Mononuclear cell (primary cell): ENCODE results near the gene GABRR2. TPM values are rescaled to one million over a fixed set of nuclear protein-coding genes. Genes with fewer than 3 reads are reported as not detected.

Experiments used
- total RNA-seq: library from RNA; depleted of rRNA; stranded (reverse); fragments of >200 nt; gene quantifications from one replicate; pipeline ENCODE4 v1.2.3, GENCODE V29; 2012

The GABRR2 gene
- total RNA-seq, 1 donor, result 0.63 TPM

Other genes with a start within 250 kb of the GABRR2 start
- 881 TPM for gene PNRC1, start 234.5 kb downstream of the GABRR2 start, total RNA-seq
- gene SRSF12, start 197.2 kb downstream of the GABRR2 start, total RNA-seq, result not detected
- gene PM20D2, start 169.2 kb downstream of the GABRR2 start, total RNA-seq, result 6.1 TPM
- gene GABRR1, start 97.9 kb downstream of the GABRR2 start, total RNA-seq, result 0.10 TPM
- 83.2 TPM for gene UBE2J1, start 37.4 kb upstream of the GABRR2 start, total RNA-seq
- 6.8 TPM for gene RRAGD, start 97.0 kb upstream of the GABRR2 start, total RNA-seq
- gene ANKRD6, start 117.9 kb upstream of the GABRR2 start, total RNA-seq, result 1.8 TPM